WI38 (cell line): ENCODE measurements around the gene GCM1.

Source experiments
- H3K4me3 ChIP-seq: 2 replicates; pipeline ENCODE4 v1.5.1; 2011; ENCODE audit warnings: low read depth, mild to moderate bottlenecking, control low read depth, low read length
- CTCF ChIP-seq: IDR thresholded peaks from 2 replicates; pipeline ENCODE4 v1.5.1; 2012; ENCODE audit warnings: low read depth, mild to moderate bottlenecking, control low read depth, low read length

Gene GCM1

GRCh38 chr6:53134601-53135235 is 13.9 kb downstream of the GCM1 start:
- no peak overlapping the region for H3K4me3 ChIP-seq
- TF ChIP-seq CTCF, result no peak

DNA sequence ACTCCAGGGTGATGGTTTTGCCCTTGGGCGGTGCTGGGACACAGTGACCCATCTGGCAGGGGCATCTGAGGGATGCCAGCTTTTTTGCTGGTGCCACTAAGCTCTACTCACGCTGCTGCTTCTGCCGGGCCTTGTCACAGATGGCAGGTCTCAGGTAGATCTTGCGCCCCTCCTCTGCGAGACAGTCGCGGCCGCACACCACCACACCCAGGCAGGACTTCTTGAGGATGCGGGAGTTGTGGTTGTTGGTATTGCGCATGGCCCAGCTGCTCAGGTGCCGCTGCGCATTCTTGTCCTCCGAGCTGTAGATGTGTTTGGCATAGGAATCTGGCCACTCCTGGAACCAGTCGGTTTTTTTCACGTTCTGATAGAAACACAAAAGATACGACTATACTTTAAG is 14.7 kb downstream of the GCM1 start:
- H3K4me3 ChIP-seq, result no peak overlapping the region
- no peak for TF ChIP-seq CTCF

- H3K4me3 ChIP-seq, result no peak overlapping the region
Measured at GRCh38 chr6:53130569-53131290, 17.9 kb downstream of the GCM1 start.

DNA sequence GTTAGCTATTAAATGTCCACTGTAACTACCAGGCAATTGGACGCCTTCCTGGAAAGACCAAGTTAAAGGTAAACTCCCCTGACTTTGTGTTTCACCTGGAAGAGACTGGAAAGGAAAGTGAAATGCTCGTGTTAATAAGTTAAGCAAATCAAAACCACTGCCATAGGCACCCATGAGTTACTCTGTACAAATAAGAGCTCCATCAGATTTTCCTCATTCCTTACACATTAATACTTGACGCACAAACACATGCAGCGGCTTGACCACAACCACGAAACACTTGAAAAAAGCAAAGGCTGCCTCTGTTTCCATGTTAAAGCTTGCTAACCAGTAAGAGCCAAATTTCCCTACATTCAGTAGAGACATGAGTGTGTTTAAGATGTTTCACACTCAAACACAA is 19.8 kb downstream of the GCM1 start:
- no peak for TF ChIP-seq CTCF
- no peak overlapping the region for H3K4me3 ChIP-seq

More at GRCh38 chr6:53130569-53131290, 17.9 kb downstream of the GCM1 start:
- no peak for TF ChIP-seq CTCF

GRCh38 chr6:53125276-53125675 is 23.4 kb downstream of the GCM1 start:
- no peak for TF ChIP-seq CTCF
- H3K4me3 ChIP-seq, result no peak overlapping the region

DNA sequence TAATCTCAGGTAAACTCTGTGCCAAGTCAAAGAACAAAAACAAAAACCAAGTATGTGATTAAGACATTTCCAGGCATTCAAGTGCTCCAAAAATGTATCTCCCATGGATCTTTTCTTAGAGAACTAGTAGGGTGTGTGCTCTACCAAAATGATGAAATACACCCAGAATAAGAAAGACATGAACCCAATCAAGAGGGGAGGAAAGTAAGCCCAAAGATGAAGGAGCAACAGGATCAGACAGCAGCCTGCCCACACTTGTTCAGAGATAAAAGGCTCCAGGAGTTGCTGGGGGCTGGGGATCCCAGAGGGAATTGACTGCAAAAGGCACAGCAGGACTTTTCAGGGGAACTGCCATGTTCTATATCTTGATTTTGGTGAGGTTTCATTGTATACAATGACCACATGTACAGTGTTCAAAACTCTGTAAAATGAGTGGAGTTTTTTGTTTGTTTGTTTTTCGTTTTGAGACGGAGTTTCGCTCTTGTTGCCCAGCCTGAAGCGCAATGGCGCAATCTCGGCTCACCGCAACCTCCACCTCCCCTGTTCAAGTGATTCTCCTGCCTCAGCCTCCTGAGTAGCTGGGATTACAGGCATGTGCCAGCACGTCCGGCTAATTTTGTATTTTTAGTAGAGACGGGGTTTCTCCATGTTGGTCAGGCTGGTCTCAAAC is 24.4 kb downstream of the GCM1 start:
- H3K4me3 ChIP-seq, result no peak overlapping the region
- no peak for TF ChIP-seq CTCF

DNA sequence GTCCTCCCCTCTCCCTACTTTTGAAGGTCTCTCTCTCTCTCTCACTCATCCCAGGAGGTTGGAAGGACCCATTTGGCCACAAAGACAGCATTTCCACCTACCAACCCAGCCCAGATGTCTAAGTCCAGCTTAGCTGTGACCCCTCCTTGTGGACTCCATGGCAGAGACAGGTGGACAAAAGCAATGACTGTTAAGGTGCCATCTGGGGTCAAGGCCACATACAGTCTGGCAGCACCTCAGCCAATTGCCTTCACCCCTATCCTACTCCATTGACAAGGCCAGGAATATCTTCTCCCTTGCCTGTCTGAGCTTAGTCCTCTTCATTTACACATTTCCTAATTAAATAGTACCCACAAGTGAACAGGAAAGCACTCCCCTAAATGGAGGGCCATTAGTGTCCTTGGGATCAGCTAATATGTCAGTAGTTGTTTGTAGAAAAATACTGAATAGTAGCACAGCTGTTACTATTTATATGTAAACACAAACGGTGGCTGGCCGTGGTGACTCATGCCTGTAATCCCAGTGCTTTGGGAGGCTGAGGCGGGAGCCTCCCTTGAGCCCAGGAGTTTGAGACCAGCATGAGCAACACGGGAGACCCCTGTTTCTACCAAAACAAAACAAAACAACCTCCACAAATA is 28.8 kb downstream of the GCM1 start:
- H3K4me3 ChIP-seq, result no peak overlapping the region
- no peak for TF ChIP-seq CTCF
